ENCODE measurements around the gene SEL1L.
"Not testable (repeated sequence)": the region's sequence is repeated elsewhere in the genome, so short reads cannot be mapped to it uniquely, and the experiment has no call there.

SEL1L gene

DNA sequence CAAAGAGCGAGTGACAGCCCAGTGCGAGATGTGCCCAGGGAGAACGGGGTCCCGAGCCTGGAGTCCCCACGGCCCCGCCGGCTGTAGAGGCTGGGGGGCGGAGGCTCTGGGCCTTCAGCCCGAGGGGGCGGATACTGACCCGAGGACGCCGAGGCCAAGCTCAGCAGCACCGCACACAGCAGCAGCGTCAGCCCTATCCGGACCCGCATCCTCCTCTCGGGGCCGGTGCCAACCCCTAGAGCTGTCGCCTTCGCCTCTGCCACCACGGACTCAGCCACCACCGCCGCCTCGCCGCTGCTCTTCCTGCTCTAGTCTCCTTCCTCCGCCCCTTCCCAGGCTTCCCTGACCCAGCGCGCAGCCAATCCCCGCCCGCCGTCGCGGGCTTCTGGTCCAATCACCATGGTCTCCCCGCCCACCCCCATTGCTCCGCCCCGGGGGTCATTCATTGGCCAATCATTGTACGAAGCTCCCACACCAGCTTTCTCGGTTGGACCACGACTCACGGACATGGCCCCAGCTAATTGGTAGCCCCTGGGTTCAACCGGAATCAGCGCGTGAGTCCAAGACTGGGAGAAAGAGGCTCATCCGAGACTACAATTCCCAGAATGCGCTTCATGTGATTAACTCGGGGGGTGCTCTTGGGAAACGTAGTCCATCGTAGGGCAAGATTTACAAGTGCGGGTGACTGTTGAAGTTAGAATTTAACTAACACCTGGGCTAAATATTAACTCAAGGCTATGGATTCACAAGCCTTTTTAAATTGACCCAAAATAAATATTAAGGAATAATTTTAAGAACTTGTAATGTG is at the start of gene SEL1L:
TSS of gene SEL1L (minus strand) at position 318 of the 808 bp plus-strand sequence. CDS start at position 209, 109 bp downstream.
- DNase-seq, result peak; percentile 99

DNA sequence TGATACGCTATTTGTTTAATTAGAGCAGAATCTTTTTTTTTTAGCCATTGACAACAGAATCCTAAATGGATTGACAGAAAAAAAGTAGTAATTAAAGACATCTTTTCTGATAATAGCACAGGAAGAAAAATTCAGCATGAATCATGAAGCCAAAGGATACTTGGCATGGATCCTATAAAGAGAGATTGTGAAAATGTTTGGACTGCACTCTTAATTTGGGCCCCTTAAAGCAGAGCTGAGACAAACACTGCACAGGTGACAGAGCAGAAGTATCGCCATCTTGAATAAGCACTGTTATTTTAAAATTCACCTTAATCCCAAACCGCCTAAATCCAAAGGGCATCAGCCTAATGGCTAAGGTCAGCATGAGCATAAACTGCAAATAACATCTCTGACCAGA is 48.8 kb upstream of the SEL1L start:
- DNase-seq, result no peak

DNA sequence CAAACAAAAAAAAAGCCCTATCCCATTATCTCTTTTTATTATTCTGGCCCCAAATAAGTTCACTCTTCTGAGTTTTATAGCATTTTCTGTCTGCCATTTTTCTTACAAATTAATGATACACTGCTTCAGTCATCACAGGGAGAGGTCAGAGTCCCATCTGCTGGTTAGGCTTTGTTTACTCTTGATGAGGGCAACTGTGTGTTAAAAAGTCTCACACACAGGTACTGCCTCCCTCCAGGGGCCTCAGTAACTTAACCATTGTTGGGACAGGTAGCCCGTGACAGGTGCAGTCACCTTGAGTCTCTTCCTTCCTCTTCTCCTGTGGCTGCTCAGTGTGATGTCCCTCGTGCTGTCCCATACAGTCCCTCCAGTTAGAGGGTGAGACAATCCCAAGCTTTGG is 45.5 kb upstream of the SEL1L start:
- DNase-seq, result no peak

DNA sequence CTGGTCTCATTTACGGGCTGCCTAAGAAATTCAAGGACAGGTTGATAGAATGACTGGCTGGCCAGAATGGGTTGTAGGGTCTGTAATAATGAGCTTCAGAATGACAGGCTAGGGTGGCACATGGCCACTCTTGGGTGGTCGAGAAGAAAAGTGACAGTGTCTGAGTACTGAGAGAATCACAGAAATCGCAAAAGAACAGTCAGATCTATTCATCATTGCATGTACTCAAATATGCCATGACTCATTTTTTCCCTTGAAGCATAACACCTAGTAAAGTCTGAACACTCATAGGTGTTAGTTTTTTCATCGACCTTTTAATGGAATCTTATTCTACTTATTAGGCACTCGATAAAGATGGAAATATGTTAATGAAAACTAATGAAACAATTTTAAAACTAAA is 37.8 kb upstream of the SEL1L start:
- no peak for DNase-seq

DNA sequence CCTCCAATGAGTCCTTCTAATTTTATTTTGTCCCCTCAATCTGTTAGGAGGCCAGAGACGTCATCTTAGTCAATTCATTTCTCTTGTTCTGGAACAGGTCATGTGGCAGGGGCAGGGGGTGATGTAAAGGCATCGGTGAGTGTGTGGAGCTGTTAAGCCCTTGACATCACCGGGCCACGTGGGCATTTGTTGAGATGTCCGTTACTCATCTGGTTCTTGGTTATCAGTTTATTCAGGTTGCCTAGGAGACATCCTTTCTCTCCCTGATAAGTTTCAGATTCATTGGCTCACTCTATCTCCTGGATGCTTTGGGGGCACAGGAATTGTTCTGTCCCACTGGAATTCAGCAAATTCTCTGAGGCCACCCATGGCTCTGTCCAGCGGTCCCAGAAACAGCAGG is 33.6 kb upstream of the SEL1L start:
- no peak for DNase-seq

DNA sequence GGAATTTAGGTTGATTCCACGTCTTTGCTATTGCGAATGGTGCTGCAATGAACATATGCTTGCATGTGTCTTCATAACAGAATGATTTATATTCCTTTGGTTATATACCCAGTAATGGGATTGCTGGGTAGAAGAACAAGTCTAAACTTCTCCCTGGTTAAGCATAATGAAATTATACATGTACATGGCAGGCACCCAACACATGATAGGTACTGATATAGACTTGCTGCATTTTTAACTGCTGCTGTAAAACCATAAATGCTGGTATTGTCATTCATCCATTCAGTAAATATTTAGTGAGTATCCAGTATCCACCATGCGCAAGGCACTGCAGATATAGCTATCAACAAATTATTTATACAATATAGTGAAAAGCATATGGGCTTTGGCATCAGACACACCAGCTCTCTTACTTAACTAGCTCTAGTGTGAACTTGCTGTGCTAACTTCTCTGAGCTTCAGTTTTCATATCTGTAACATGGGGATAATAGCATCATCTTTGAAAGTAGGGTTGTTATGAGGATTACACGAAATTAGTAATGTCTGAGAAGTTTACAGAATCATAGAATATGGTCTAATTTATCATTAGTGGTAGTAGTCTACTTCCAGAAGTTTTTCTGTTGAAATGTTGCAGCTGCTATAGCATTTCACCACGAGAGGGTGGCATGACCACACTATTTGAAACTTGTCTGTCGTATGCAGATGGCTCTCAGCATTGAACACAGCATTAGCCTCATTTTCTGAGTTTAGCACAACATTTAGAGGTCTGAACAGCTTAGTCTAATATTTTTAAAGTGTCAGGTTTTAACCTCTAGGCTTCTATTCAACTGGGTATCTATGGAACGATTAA is 32.0 kb upstream of the SEL1L start:
- no peak for DNase-seq

DNA sequence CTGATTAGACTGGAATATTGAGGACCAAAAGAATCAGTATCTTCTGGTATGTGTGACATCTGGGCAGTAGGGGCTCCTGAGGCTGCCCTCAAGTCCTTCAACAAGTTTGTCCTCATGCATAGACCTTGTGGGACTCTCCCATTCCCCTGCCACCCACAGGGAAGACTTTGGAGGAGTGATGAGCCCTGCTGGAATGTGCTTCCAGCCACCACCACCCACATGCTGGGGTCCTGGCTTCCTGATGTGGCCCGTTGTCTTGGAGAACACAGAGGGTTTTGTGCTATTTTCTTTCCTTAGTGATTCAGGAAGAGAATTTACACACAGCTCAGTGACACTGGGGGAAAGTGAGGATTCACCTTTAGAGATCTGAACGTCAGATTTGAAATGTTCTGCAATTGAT is 29.2 kb upstream of the SEL1L start:
- DNase-seq, result no peak

DNA sequence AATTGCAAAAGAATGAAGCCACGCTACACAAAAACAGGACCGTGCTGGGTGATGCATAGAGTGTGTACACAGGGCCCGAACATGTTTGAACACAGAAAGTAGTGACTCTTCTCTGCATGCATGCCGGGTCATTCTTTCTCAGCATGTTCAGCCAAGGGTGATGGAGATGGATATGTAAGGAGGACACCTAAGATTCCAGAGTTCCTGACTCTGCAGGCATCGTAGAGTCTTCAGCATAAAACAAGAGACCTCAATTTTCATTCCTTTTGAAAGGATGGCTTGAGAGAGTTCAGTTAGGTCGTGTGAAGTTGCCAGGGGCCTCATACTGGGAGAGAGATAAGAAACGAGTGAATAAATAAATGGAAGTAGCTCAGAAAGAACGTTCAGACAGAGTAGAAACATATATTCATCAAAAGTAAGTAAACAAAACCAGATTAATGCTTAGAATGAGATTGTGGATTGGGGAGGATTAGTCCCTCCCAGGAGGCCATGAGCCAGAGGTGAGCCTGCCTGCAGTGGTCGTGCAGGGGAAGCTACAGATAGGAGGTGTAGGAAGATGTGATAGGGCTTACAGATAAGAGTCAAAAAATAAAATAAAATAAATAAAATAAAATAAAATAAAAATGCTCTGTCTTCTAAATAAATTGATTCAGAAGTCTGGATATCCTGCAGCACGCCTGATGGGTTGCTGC is 27.6 kb upstream of the SEL1L start:
- no peak for DNase-seq

DNA sequence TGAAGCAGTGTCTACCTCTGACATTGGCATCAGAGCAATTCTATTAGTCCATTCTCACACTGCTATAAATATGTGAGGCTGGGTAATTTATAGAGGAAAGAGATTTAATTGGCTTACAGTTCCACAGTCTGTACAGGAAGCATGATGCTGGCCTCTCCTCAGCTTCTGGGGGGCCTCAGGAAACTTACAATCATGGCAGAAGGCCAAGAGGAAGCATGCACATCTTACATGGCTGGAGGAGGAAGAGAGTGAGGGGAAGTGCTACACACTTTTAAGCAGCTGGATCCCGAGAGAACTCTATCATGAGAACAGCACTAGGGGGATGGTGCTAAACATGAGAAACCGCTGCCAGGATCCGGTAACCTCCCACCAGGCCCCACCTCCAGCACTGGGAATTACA is 25.7 kb upstream of the SEL1L start:
- DNase-seq, result no peak

DNA sequence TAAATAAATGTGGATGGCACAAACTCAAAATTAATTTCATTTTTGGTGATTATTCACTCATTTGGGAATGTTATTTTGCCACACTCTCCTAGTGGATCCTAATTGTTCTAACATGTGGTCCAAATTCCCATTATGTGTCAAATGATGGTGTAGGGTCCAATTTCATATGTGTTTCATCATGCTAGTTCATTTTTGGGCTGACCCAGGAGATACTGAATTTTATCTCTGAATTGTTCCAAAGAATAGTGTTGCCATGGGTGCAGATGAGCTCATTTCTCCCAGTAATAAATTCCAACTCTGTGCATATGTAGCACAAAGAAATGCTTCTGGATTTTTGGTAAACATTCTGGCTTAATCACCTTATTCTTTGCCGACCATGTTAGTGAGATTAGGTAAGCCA is 23.5 kb upstream of the SEL1L start:
- no peak for DNase-seq

DNA sequence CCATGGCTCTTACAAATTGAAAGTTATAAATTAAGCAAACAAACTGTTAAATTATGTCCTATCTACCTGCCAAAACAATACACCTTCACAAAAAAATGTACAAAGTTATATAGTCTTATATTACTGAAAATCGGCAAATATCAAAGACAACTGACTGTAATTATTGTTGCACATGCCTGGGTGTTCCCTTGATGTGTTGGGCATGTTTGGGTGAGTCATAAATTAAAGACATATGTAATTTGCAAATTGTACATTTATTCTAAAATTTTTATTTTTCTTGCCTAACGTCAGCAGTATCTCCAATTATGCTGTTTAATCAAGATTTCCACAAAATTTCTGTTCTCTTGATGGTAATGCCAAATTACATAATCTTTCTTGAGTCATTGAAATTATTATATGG is 22.0 kb upstream of the SEL1L start:
- DNase-seq, result no peak

DNA sequence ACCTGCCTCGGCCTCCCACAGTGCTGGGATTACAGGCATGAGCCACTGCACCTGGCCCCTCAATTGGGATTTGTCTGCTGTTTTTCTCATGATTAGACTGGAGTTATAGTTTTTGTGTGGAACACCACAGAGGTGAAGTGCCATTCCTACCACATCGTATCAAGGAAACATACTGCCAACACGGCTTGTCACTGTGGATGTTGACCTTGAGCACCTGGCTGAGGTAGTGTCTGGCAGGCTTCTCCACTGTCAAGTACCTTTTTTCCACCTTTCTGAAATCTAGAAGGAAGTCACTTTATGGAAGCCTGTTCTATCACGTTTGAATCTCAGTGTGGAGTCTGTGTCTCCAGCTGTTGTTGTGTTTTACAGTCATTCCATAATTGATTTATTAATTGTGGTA is 21.4 kb upstream of the SEL1L start:
- DNase-seq, result no peak

DNA sequence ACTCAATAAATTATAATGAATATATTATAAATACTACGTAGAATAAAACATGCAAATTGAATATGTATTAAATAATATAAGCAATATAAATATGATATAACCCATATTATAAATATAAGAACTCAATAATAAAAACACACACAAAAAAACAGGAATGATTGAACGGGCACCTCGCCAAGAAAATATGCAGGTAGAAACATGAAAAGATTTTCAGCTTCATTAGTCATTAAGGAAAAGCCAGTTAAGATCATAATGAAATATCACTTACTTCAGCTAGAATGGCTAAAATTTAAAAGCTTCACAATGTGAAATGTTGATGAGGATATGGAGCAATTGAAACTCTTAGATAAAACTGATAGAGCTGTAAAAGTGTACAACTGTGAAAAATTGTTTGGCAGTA is 17.8 kb upstream of the SEL1L start:
- DNase-seq, result no peak

DNA sequence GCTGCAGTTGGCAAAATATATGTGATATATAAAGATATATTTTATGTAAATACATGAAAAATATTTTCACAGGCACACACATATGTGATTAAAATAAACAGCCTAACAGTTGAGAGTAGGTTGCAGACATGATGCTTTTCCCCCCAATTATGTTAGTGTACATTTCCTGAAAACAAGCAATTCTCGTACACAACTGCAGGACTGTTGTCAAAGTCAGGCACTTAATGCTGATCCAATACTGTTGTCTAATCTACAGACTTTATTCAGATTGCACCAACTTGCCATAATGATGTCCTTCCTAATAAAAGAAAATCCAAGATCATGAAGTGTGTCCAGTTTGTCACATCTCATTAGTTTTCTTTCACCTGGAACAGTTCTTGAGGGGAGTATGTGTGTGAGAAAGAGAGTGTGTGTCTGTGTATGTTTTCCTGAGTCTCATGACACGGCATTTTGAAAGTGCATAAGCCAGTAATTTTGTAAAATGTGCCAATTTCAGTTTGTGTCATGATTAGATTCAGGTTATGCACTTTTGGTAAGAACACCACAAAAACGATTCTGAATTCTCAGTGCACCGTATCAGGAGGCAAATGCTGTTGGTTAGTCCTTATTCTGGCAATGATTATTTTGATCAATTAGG is 16.5 kb upstream of the SEL1L start:
- no peak for DNase-seq

DNA sequence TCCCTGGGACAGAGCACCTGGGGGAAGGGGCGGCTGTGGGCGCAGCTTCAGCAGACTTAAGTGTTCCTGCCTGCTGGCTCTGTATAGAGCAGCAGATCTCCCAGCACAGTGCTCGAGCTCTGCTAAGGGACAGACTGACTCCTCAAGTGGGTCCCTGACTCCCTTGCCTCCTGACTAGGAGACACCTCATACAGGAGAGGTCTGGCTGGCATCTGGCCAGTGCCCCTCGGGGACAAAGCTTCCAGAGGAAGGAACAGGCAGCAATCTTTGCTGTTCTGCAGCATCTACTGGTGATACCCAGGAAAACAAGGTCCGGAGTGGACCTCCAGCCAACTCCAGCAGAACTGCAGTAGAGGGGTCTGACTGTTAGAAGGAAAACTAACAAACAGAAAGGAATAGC is 7.6 kb upstream of the SEL1L start:
- not testable (repeated sequence) for DNase-seq

DNA sequence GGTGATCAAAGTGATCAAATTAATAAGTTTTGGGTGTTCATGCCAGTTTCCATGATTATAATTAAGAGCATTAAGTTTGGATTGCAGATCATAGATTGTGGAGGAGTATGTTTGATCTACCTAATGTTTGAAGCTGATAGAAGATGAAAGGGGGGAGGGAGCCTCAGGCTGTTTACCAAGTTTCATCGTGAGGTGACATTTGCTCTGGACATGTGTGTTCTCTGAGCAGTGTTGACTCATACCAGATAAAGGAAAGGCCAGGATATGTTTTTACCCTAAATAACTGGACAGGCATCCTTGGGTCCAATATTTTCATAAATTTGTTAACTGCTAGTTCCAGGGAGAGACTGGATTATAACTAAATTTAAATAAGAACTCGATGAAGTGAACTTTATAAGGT is 3.5 kb upstream of the SEL1L start:
- no peak for DNase-seq

DNA sequence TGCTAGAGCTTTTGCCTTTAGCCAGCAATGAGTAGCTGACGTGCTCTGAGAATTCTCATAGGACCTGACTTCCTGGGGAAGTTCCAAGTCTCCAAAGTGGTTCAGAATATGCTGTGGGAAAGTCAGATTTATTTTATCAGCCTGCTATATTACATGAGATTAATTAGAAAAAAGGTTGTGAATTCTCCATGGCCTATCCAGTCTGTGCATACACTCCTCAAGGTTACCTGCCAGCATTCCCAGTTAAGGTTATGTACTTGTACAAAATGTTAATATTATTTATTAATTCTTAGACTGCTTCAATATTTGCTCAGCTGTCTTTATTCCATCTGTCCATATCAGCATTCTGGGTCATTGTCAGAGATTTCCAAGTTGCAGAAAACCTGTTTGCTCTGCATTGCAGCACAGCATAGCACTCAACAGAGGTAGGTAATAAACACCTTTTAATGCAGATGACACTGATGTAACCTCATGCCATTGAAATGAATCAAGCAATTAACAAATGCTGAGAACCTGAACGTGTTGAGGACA is 2.7 kb upstream of the SEL1L start:
- DNase-seq, result no peak

DNA sequence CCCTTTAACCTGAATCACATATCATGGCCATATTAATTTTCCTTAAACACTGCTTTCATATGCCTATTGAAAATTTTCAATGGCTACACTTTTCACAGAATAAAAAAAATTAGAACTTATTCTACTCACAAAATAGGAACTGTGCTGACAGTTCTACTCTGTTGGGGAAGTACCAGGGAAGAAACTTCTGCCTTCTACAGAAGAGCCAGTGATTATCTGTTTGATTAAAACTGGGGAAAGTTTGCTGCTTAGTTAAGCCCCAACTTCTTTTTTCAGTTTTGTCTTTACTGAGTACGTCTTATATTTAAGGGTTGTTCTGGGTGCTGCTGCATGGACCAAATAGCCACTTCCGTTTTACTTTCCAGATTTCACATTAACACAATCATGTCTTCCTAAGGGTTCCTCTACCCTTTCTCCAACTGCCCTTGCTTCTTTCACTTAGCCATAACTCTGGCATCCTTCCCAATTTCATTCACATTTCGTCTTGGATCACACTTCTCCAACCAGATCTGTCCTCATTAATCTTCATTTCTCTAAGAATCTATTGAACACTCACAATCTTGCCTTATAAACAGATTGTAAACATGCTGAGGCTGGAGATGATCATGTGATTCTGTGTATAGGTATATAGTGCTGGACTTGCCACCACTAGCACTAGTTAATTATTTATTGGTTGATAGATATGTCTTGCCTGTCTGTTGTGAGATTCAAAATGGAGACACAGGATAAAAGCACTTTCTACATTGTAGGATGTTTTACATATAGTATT is 1.9 kb upstream of the SEL1L start:
- DNase-seq, result no peak

DNA sequence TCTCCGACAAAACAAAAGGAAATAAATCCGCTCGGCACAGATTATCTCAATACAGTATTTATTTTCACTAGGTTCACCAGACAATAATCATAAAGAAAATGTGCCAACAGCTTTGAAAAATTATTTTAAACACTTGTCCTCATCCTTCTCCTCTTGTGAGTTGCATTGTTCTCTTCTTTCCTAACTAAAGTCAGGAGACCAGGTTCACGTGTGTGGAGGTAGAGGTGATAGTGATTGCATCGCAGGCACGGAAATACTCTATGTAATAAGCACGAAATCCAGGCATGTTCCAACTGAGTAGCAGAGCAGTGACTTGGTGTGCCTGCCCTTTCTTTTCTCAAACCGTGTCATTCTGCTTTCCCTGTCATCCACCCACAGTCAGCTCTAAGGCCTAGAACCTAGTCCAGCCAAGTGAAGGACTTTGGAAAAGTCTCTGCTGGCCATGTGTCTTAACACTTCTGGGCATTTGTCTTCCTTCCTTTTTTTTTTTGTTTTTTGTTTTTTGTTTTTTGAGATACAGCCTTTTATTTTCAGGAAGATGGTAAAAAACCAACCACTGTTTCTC is 939 bp upstream of the SEL1L start:
- DNase-seq, result no peak

DNA sequence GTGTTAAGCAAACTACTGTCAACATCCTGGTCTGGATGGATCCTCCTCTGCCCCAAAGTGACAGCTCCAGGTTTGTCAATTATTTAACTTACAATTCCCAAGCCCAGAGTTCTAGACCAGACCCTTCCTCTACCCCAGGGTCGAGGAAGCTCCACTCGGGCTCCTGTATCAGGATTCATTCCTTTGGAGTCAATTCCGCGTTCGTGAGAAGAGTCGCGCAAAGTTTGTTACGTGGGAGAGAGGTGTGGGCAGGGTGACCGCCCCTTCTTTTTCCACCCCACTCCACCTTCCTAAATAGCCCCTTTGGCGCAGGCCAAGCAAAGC is 479 bp downstream of the SEL1L start:
- DNase-seq, result no peak

DNA sequence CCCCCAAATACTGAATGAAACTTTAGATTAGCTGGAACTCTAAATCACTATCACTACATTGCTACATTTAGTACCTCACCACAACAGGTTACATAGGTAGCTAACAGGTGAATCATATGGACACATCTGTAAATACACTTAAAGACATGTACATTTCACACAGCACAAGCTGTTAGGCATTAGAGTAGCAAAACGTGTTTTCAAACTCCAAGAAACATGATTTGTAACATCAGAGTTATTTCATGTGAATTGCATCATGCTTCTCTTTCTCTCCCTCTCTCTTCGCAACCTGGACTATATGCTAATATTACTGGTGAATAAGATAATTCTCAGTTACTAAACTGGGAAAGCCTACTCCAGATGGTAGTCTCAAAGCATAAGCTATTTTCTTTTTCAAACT is 4.3 kb downstream of the SEL1L start:
- DNase-seq, result no peak

DNA sequence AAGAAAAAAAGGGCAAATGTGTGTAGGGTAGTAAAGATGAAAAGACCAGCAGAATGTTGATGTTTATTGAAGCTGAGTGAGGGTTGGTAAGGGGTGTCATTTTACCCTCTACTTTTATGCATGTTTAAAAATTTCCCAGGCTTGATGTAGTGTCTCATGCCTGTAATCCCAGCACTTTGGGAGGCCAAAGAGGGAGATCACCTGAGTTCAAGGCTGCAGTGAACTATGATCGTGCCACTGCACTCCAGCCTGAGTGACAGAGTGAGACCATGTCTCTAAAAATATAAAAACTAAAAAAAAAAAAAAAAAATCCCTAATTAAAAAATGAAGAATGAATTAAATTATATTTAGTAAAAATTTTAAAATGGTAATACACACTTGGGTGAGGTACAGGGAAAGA is 8.5 kb downstream of the SEL1L start:
- no peak for DNase-seq
